ENCODE results near the gene TWNK.

The TWNK gene

DNA sequence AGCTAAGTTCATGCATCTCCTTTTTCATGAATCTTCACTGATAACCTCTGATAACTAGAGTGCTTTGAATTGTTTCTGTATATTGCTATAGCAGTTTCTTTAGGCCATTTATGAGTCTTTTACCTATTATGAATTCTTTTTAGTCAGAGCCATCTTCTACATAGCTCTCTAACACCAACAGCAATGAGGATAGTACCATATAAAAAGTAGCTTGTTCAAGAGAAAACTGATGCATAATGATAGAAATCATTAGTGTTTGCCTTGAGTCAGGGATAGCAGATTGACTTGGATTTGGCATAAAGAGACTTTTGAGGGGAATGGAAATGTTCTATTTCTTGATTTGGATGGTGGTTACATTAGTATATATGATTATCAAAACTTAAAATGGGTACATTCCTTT, 43.8 kb upstream of the TWNK start:
- H3K36me3 ChIP-seq (ENCODE audit: control insufficient read depth, low read length) = peaks cover 86% of the 10 kb centered on the region
- no peak overlapping the region for H3K4me3 ChIP-seq (ENCODE audit: low read length)
- no peaks in the 10 kb centered on the region for H3K4me1 ChIP-seq (ENCODE audit: control insufficient read depth, low read length)
- H3K27ac ChIP-seq (ENCODE audit: low read depth, low read length) = no peak overlapping the region
- no peak for TF ChIP-seq EZH2phosphoT487 (IDR thresholded peaks at IDR 0.05; ENCODE audit: borderline replicate concordance, low read length)
- TF ChIP-seq, protein P1, sequence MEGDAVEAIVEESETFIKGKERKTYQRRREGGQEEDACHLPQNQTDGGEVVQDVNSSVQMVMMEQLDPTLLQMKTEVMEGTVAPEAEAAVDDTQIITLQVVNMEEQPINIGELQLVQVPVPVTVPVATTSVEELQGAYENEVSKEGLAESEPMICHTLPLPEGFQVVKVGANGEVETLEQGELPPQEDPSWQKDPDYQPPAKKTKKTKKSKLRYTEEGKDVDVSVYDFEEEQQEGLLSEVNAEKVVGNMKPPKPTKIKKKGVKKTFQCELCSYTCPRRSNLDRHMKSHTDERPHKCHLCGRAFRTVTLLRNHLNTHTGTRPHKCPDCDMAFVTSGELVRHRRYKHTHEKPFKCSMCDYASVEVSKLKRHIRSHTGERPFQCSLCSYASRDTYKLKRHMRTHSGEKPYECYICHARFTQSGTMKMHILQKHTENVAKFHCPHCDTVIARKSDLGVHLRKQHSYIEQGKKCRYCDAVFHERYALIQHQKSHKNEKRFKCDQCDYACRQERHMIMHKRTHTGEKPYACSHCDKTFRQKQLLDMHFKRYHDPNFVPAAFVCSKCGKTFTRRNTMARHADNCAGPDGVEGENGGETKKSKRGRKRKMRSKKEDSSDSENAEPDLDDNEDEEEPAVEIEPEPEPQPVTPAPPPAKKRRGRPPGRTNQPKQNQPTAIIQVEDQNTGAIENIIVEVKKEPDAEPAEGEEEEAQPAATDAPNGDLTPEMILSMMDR (IDR thresholded peaks at IDR 0.05; ENCODE audit: low read depth, low read length, poor library complexity, severe bottlenecking) = no peak
- H3K9me2 ChIP-seq (replicated peaks; ENCODE audit: control insufficient read depth, low read length) = no peaks in the 10 kb centered on the region
- no peaks in the 10 kb centered on the region for H3K27me3 ChIP-seq (ENCODE audit: control insufficient read depth, low read length)
- no peak overlapping the region for H3K4me2 ChIP-seq (ENCODE audit: low read length)
- no peaks in the 10 kb centered on the region for H4K20me1 ChIP-seq (ENCODE audit: control insufficient read depth, insufficient read depth, low read depth, low read length)
- no peaks in the 10 kb centered on the region for H3K9me3 ChIP-seq (ENCODE audit: control insufficient read depth, insufficient read depth, low read length)
- no peaks in the 10 kb centered on the region for H3K79me2 ChIP-seq (ENCODE audit: control insufficient read depth, low read length)
- H3F3A ChIP-seq (ENCODE audit: control insufficient read depth, insufficient read depth) = no peaks in the 10 kb centered on the region

DNA sequence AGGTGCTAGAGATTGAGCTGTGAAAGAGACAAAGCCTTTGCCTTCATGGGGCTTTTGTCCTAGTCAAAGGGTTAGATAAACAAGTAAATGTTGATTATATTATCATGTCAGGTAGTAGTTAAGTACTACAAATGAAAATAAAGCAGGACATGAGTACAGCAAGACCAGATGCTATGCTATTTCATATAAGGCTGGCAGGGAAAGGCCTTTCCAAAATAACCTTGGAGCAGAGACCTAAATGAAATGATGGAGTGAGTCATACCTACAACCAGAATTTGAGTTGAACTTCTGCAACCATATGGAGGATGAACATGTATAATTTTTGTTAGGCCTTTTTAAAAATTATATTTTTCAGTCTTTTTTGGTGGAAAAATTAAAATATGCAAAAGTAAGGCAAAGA, 41.6 kb upstream of the TWNK start:
- Histone ChIP-seq H3K79me2 (ENCODE audit: control insufficient read depth, low read length) (no peaks in the 10 kb centered on the region), H3F3A (ENCODE audit: control insufficient read depth, insufficient read depth) (no peaks in the 10 kb centered on the region), H3K4me1 (ENCODE audit: control insufficient read depth, low read length) (no peaks in the 10 kb centered on the region), H3K9me2 (replicated peaks; ENCODE audit: control insufficient read depth, low read length) (no peaks in the 10 kb centered on the region), H4K20me1 (ENCODE audit: control insufficient read depth, insufficient read depth, low read depth, low read length) (no peaks in the 10 kb centered on the region), H3K27ac (ENCODE audit: low read depth, low read length) (no peak overlapping the region), H3K27me3 (ENCODE audit: control insufficient read depth, low read length) (no peaks in the 10 kb centered on the region), H3K4me2 (ENCODE audit: low read length) (no peak overlapping the region), H3K36me3 (ENCODE audit: control insufficient read depth, low read length) (peaks cover 90% of the 10 kb centered on the region), H3K4me3 (ENCODE audit: low read length) (no peak overlapping the region), H3K9me3 (ENCODE audit: control insufficient read depth, insufficient read depth, low read length) (no peaks in the 10 kb centered on the region)
- no peak for TF ChIP-seq EZH2phosphoT487 (IDR thresholded peaks at IDR 0.05; ENCODE audit: borderline replicate concordance, low read length)
- TF ChIP-seq, protein P1 (IDR thresholded peaks at IDR 0.05; ENCODE audit: low read depth, low read length, poor library complexity, severe bottlenecking) = no peak

DNA sequence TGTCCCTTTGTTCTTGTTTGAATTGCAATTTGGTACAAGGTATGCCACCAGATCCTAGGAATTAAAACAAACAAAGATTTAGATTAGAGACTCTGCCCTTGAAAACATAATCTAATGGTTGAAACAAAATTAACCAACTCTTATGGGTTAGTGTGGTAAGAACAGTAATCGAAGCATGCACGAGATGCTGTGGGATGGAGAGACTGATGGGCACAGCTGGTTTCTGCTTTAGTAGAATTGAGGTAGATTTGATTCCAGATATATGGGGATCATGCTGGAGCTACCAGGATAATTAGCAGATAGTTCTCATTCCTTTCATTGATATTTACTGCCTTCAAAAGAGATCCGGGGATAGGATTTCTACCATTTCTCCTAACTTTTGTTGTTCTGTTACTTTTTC, 38.4 kb upstream of the TWNK start:
- TF ChIP-seq EZH2phosphoT487 (IDR thresholded peaks at IDR 0.05; ENCODE audit: borderline replicate concordance, low read length) = no peak
- TF ChIP-seq, protein P1 (IDR thresholded peaks at IDR 0.05; ENCODE audit: low read depth, low read length, poor library complexity, severe bottlenecking) = no peak
- Histone ChIP-seq H4K20me1 (ENCODE audit: control insufficient read depth, insufficient read depth, low read depth, low read length) (no peaks in the 10 kb centered on the region), H3K4me2 (ENCODE audit: low read length) (no peak overlapping the region), H3K27ac (ENCODE audit: low read depth, low read length) (no peak overlapping the region), H3K9me3 (ENCODE audit: control insufficient read depth, insufficient read depth, low read length) (no peaks in the 10 kb centered on the region), H3K4me3 (ENCODE audit: low read length) (no peak overlapping the region), H3F3A (ENCODE audit: control insufficient read depth, insufficient read depth) (no peaks in the 10 kb centered on the region), H3K36me3 (ENCODE audit: control insufficient read depth, low read length) (peaks cover 74% of the 10 kb centered on the region), H3K9me2 (replicated peaks; ENCODE audit: control insufficient read depth, low read length) (no peaks in the 10 kb centered on the region), H3K79me2 (ENCODE audit: control insufficient read depth, low read length) (no peaks in the 10 kb centered on the region), H3K27me3 (ENCODE audit: control insufficient read depth, low read length) (no peaks in the 10 kb centered on the region), H3K4me1 (ENCODE audit: control insufficient read depth, low read length) (no peaks in the 10 kb centered on the region)

DNA sequence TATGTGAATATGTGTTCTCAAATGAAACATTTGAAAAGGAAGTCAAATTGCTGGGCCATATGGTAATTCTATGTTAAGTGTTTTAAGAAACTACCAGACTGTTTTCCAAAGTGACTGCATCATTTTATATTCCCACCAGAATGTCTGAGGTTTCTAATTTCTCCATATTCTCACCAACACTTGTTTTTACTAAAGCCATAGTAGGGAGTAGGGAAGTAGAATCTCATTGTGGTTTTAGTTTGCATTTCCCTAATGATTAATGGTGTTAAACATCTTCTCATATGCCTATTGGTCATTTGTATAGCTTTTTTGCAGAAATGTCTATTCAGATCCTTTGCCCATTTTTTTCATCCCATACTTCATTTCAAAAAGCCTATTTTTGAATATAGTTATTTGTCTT, 27.1 kb upstream of the TWNK start:
- Histone ChIP-seq H3K4me2 (ENCODE audit: low read length) (no peak overlapping the region), H3K9me2 (replicated peaks; ENCODE audit: control insufficient read depth, low read length) (no peaks in the 10 kb centered on the region), H4K20me1 (ENCODE audit: control insufficient read depth, insufficient read depth, low read depth, low read length) (no peaks in the 10 kb centered on the region), H3K27me3 (ENCODE audit: control insufficient read depth, low read length) (no peaks in the 10 kb centered on the region), H3K9me3 (ENCODE audit: control insufficient read depth, insufficient read depth, low read length) (no peaks in the 10 kb centered on the region), H3F3A (ENCODE audit: control insufficient read depth, insufficient read depth) (peaks cover 2% of the 10 kb centered on the region), H3K27ac (ENCODE audit: low read depth, low read length) (no peak overlapping the region), H3K4me3 (ENCODE audit: low read length) (no peak overlapping the region), H3K36me3 (ENCODE audit: control insufficient read depth, low read length) (peaks cover 67% of the 10 kb centered on the region), H3K79me2 (ENCODE audit: control insufficient read depth, low read length) (no peaks in the 10 kb centered on the region), H3K4me1 (ENCODE audit: control insufficient read depth, low read length) (no peaks in the 10 kb centered on the region)
- TF ChIP-seq EZH2phosphoT487 (IDR thresholded peaks at IDR 0.05; ENCODE audit: borderline replicate concordance, low read length) = no peak
- TF ChIP-seq, protein P1 (IDR thresholded peaks at IDR 0.05; ENCODE audit: low read depth, low read length, poor library complexity, severe bottlenecking) = no peak

Measured in DOHH2 (cell line).